Measurements from ENCODE around the gene MICAL2.

Gene MICAL2

DNA sequence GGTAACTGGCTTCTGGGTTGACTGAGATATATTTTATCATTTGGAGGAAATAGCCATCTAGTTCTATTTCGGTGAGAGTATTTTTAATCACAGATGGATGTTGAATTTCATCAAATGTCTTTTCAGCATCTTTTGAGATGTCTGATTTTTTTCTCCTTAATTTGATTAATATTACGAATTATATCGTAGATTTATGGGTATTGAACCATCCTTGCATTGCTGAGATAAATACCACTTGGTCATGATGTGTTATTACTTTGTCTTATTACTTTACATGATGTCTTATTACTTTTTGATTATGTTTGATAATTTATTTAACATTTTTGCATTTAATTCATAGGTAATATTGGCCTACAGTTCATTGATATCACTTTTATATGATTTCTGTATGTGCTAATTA lies 188.2 kb downstream of the MICAL2 start:
- no peak for DNase-seq (ENCODE audit: low read depth)
- H3K4me3 ChIP-seq (ENCODE audit: low read length): no peak overlapping the region
- TF ChIP-seq, protein P1, sequence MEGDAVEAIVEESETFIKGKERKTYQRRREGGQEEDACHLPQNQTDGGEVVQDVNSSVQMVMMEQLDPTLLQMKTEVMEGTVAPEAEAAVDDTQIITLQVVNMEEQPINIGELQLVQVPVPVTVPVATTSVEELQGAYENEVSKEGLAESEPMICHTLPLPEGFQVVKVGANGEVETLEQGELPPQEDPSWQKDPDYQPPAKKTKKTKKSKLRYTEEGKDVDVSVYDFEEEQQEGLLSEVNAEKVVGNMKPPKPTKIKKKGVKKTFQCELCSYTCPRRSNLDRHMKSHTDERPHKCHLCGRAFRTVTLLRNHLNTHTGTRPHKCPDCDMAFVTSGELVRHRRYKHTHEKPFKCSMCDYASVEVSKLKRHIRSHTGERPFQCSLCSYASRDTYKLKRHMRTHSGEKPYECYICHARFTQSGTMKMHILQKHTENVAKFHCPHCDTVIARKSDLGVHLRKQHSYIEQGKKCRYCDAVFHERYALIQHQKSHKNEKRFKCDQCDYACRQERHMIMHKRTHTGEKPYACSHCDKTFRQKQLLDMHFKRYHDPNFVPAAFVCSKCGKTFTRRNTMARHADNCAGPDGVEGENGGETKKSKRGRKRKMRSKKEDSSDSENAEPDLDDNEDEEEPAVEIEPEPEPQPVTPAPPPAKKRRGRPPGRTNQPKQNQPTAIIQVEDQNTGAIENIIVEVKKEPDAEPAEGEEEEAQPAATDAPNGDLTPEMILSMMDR (conservative IDR thresholded peaks at IDR 0.05; ENCODE audit: low read depth, low read length): no peak

DNA sequence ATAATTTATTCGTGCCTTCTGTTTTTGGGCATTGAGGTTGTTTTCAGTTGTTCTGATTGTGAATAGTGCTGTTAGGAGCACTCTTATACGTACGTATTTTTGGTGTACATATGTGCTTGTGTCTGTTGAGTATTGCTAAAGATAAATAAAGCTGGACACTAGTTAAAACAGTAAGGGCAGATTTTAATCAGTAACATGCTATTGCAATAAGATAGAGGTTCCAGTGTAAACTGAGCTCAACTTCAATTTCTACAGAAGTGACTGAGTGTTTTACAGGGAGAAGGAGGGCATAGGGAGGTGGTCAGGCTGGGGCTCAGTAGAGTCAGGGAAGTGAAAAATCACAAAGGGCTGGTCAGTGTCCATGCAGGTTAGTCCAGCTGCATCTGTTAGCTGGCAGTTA lies 191.0 kb downstream of the MICAL2 start:
- DNase-seq (ENCODE audit: low read depth): no peak
- TF ChIP-seq, protein P1 (conservative IDR thresholded peaks at IDR 0.05; ENCODE audit: low read depth, low read length): no peak
- no peak overlapping the region for H3K4me3 ChIP-seq (ENCODE audit: low read length)

DNA sequence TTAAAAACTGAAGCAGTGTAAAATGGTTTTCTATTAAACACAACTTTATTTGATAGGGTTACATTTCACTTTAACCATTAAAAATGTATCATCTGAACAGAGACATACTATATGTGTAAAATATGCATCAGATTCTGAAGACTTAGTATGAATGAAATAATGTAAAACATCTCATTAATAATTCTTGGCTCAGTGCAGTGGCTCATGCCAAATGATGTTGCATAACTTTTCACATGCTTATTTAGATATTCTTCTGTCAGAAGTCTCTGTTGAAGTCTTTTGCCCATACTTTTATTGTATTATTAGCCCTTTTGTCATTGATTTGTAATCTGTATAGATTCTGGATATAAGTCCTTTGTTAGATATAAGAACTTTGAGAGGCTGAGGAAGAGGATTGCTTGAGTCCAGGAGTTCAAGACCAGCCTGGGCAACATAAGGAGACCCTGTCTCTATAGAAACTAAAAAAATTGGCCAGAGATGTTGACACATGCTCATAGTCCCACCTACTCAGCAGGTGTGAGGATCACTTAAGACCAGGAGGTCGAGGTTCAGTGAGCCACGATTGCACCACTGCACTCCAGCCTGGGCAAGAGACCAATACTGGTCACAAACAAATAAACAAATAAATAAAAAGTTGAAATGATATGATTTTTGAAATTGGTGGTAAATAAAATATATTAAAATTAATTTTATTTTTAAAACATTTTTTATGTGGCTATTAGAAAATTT lies 193.2 kb downstream of the MICAL2 start:
- TF ChIP-seq, protein P1 (conservative IDR thresholded peaks at IDR 0.05; ENCODE audit: low read depth, low read length): no peak
- DNase-seq (ENCODE audit: low read depth): no peak
- H3K4me3 ChIP-seq (ENCODE audit: low read length): no peak overlapping the region

DNA sequence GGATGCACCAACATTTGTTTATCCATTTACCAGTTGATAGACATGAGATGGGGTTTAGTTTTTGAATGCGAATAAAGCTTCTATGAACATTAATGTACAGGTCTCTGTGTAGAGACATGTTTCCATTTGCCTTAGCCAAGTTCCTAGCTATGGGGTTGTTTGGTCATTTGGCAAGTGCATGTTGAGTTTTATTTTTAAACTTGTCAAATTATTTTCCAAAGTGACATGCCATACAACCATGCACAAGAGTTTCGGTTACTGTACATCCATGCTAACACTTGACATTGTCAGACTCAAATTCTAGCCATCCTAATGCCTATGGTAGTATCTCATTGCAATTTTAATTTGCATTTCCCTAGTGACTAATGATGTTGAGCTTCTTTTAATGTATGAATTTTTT lies 196.4 kb downstream of the MICAL2 start:
- TF ChIP-seq, protein P1 (conservative IDR thresholded peaks at IDR 0.05; ENCODE audit: low read depth, low read length): no peak
- H3K4me3 ChIP-seq (ENCODE audit: low read length): no peak overlapping the region
- no peak for DNase-seq (ENCODE audit: low read depth)

DNA sequence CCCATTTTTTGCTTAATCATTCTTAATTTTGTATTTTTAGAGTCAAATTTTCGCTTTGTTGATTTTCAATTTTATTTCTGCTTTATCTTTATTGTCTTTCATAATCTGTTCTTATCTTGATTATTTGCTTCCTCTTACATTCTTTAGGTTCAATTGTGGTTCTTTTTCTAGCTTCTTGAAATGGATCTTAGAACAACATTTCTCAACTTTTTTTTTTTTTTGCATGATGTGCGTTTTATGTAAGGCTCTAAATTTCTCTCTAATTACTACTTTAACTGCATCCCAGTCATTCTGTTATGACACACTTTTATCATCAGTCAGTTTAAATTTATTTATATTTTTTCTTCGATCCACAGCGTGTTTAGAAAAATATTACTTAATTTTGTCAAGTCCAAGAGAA lies 201.7 kb downstream of the MICAL2 start:
- no peak overlapping the region for H3K4me3 ChIP-seq (ENCODE audit: low read length)
- DNase-seq (ENCODE audit: low read depth): no peak
- TF ChIP-seq, protein P1 (conservative IDR thresholded peaks at IDR 0.05; ENCODE audit: low read depth, low read length): no peak

Data from retinal pigment epithelial cell (primary cell).